Measurements from ENCODE around the gene KIF2A. TPM values are rescaled to one million over a fixed set of nuclear protein-coding genes. Genes with fewer than 3 reads are reported as not detected.

Gene KIF2A
- total RNA-seq, 1 donor from 2014 or later, result 105 TPM

DNA sequence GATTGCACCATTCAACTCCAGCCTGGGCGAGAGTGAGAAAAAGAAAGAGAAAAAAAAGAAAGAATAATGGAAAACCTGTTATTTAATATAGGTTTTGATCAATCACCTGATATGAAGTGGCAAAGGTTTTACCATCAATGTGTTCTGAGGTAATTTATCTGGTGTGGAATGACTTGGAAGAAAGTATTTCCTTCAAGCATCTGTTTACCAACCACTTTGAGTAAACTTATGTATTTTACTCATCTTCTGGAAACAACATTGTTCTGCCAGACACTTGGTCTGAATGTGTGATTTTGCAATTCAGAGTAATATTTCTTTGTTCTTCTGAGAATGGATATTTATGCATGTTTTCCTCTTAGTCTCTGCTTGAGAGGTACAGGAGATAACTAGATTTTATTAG, 24.3 kb downstream of the KIF2A start:
- DNase-seq, result no peak

DNA sequence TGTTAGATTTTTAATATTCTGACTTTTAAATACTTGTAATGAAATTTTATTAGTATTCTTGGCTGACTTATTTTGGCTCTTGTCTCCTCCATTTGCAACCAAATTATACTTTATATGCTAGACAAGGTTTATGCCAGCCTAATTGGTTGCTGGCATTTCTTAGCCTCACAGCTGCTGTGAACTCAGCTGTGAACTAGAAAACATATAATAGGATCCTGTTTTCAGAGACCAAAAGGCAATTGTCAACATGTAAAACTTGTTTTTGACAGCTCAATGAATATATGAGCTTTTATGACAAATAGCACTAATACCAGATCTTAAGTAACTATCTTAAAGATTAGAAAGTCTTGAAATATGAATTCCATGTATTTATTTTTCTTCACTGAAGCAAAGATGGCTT, 25.9 kb downstream of the KIF2A start:
- no peak for DNase-seq

GRCh38 chr5:62333250-62333794, 27.3 kb downstream of the KIF2A start:
- no peak for DNase-seq

DNA sequence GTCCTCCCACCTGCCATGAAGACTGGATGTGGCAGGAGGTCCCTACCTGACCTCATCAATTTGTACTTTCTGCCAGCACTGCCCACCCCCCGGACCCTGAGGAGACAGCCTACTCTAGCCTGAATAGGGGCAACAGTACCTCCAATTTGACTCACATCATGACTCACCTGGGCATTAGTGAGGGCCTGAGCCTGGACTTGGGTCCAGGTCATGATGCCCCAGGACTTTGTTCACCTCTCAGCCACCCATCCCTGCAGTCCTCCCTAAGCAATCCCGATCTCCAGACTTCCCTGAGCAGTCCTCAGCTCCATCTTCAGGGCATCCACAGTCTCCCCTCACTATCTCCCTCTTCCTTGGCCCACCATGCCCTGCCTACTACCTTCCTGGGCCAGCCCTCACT, 28.1 kb downstream of the KIF2A start:
- DNase-seq, result no peak

GRCh38 chr5:62340392-62340791, 34.4 kb downstream of the KIF2A start:
- peak; percentile 71 for DNase-seq

DNA sequence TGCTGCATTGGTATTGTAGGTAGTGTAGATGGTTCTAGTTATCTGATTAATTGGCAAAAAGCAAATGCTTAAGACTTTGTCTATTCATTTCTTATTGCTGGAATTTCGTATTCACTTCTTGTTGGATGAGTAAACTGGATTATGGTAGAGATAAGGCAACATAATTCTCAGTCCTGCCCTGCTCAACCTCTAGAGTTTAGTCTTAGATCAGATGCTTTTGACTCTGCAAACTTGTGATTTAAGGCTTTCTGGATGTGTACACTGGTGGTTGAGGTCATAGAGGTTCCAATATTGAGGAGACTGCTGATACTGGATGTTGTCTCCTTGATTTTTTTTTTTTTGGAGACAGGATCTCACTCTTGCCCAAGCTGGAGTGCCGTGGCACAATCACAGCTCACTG, 35.0 kb downstream of the KIF2A start:
- DNase-seq, result no peak

GRCh38 chr5:62341783-62342475, 35.9 kb downstream of the KIF2A start:
- DNase-seq, result no peak

DNA sequence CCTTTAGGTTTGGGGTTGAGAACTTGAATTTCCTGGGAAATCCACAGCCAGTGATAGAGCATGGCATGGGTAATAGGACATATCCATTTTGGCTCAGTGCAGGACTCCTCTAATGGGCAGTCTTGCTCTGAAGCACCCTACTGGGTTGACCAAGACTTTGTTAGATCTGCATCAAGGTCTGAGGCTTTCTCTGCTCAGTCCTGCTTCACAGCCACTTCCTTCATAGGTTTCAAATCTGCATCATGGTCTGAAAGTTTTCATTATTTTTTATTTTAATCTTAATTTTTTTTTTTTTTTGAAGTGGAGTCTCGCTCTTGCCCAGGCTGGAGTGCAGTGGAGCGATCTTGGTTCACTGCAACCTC, 36.5 kb downstream of the KIF2A start:
- DNase-seq, result no peak

DNA sequence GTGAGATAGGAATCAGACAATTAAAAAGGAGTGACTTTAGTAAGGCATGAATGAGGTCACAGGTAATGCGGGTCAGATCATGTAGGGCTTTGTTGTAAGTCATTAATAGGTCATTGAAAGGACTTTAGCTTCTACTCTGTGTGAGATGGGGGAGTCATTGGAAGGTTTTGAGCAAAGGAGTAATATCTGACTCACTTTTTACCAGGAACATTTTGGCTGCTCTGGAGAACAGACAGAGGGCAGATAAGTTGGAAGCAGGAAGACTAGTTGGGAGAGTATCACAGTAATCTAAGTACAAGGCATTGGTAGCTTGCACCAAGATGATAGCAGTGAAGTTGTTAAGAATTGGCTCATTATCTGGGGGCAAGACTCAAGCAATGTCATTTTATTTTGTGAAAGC, 37.4 kb downstream of the KIF2A start:
- DNase-seq, result no peak

DNA sequence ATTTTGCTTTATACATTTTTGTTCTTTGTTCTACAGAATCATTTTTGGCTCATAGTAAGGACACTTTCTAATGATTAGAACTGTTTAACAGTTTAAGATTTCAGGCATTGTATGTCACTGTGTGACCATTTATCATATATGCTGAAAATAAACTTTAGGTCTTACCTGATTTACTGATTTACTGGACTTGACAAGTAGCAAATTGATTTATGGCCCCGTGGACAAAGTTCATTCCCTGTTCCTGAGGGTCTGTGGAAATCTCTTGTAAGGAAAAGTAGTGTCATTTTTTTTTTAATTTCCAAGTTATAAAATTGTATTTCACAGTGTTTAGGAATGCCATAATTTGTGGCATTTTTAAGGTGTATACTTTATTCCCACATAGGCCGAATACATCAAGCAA, 40.7 kb downstream of the KIF2A start:
- DNase-seq, result no peak

DNA sequence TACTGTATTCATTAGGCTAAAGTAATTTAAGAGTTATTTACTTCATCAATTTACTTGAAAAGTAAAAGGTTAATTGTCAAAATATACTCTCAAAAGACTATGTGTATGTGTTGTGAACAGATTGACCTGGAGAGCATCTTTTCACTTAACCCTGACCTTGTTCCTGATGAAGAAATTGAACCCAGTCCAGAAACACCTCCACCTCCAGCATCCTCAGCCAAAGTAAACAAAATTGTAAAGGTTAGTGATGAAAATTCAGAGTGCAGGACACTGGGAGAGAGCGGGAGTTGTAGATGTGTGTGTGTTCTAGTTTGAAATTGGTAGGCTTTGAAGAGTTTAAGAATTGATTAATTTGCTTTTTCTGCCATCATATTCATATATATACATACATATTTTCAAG, 41.9 kb downstream of the KIF2A start:
- DNase-seq, result no peak

- DNase-seq, result no peak
These were observed 42.9 kb downstream of the KIF2A start for GRCh38 chr5:62348723-62349481.

DNA sequence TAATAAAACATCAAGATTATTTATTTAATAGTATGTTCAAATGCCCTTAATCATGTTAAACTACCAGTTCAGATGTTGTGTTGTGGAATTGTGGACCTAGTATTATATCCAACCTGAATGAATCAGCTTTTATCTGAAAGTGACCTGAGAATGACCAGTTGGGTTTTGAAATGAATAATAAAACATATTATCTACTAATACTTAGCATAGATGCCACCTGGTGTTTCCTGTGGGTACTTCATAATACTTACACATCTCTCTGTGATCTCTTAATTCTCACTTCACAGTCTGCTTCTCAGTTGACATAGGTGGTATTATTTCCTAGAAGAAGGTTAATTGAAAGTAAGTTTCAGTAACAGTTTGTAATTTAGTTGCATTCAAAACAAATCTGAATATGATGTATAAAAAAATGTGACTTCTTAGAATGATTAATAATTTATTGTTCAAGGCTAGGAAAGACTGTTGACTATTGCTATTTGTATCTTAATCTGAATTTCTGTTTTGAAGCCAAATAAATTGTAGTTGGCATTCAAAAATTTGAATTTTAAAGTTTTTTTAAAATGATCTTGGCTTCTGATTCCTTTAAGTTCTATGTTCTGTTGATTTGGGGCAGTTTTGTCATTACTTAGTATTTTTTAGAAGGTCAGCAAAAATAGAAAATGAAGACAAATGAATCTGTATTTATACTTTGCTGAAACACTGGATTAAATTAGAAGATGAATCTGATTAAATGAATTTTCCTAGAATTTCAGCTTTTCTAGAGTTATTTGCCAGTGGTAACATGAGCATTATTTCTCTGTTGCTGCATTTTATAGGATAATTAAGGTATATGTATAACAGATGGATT, 48.2 kb downstream of the KIF2A start:
- peak; percentile 78 for DNase-seq

DNA sequence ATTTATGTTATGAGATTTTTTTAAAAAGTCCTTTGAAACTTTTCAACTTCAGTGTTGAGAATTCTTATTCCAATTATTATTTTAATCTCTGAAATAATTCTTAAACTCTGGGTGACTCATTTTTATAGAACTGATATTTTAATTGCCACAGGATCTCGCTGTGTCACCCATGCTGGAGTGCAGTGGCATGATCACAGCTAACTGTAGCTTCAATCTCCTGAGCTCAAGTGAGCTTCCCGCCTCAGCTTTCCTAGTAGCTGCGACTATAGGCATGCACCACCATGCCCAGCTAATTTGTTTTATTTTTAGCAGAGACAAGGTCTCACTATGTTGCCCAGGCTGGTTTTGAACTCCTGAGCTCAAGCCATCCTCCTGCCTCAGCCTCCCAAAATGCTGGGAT, 56.7 kb downstream of the KIF2A start:
- DNase-seq, result no peak

DNA sequence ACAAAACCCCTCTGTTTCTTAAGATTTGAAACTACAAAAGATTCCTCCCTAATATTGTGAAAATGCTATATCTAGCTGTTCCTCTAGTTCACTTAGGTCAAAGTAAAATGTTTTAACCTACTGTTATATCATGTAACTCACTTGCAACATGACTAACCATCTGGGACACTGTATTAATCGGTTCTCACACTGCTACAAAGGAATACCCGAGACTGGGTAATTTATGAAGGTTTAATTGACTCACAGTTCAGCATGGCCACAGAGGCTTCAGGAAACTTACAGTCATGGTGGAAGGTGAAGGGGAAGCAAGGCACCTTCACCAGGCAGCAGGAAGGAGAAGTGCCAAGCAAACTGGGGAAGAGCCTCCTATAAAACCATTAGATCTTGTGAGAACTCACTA, 63.0 kb downstream of the KIF2A start:
- DNase-seq, result no peak

DNA sequence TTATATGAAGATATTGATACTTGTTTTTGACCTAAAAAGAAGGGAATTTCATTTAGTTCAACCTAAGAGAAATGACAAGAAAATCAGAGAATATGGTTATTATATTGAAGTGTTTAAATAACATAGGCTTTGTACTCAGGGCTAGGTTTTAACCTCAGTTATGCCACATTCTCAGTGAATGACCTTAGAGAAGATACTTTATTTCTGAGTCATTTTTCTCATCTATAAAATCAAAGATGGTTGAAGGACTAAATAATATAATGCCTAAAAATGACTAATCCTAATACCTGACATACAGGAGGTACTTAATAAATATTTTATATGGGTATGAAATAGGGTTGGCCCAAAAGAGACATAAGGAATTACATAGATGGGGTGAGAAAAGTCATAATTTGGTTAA, 65.4 kb downstream of the KIF2A start:
- no peak for DNase-seq

- no peak for DNase-seq
These were observed 66.6 kb downstream of the KIF2A start for GRCh38 chr5:62372600-62372999.

DNA sequence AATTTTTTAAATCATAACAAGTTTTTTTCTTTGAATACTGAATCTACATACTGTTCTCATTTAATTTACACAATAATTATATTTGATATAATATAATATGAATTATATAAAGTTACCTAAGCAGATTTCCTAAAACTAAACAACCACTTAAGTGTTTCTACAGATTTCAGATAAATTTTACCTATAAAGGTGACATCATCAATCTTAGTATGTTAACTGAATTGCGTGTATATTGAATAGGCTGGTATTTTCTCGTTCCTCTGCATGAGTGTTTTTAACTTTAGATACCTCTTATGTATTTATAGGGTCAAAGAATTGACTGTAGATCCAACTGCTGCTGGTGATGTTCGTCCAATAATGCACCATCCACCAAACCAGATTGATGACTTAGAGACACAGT, 67.4 kb downstream of the KIF2A start:
- DNase-seq, result no peak

DNA sequence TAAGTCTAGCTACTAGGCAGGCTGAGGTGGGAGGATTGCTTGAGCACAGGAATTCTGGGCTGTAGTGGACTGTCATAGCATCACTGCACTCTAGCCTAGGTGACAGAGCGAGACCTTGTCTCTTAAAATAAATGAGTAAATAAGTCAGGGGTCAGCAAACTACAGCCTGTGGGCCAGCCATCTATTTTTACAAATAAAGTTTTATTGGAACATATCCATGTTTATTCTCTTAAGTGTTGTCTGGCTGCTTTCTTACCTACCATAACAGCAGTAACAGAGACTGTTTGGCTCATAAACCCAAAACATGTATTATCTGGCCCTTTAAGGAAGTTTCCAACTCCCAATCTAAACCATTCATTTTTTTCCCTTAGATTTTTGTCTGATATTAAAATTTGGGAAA, 68.1 kb downstream of the KIF2A start:
- no peak for DNase-seq

- DNase-seq, result no peak
These were observed 69.6 kb downstream of the KIF2A start for GRCh38 chr5:62375627-62376026.

DNA sequence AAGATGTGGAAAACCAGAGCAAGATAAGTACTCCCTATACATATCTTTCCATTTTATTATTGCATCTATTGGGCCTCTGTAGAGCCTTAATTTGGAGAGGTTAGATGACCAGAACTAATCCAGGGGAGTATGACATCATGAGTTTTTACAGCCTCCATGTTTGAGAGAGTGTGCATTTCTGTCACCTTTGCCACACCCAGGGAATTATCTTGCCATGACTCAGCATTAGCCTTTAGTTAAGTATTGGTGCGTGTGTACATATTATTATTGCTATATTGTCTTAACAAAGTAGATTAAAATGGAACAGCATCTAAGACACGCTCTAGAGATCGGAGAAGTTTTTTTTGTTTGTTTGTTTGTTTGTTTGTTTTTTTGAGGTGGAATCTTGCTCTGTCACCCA, 70.1 kb downstream of the KIF2A start:
- DNase-seq, result no peak

DNA sequence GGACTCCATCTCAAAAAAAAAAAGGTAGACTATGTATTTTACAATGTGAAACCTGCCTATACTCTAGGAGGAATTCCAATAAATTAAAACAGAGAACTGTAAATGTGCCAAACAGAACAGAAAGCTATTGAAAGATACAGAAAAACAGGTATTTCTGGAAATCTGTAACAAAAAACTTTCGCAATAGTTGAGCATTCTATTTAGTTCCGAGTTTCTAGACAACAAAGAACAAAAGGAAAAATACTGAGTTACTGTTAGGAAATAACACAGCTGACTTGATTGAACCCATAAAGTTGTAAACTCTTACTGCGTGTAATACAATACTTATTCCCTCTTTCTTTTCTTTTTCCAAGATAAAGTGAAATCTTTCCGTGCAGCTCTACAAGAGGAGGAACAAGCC, 79.1 kb downstream of the KIF2A start:
- no peak for DNase-seq

DNA sequence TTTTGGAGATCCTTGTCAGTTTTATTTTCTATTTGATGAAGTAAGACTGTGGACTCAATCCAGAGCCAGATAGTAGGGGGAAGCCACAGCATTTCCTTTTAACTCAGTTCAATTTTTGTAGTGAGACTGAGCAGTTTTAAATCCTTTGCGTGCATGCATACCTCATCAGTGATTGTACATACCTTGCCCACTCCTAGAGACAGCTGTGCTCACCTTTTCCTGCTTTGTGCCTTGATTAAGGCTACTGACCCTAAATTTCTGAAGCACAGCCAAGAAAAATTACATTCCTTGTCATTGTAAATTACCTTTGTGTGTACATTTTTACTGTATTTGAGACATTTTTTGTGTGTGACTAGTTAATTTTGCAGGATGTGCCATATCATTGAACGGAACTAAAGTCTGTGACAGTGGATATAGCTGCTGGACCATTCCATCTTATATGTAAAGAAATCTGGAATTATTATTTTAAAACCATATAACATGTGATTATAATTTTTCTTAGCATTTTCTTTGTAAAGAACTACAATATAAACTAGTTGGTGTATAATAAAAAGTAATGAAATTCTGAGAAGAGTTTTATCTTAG, 79.9 kb downstream of the KIF2A start:
- peak; percentile 21 for DNase-seq
